SK-N-SH (cell line): Measurements from ENCODE around the gene CISH. TPM values are rescaled to one million over a fixed set of nuclear protein-coding genes. Genes with fewer than 3 reads are reported as not detected.

Experiments
- CTCF ChIA-PET: fragments of 300-600, 350-600 bp; formaldehyde crosslinking; extraction: SDS; loops from one replicate; lab custom pipeline; 2021; lab: Yijun Ruan, JAX
- POLR2A ChIA-PET: fragments of 350-600 bp; sonication (Branson Sonifier 250); formaldehyde crosslinking; extraction: SDS; loops from one replicate; lab custom pipeline; 2020; ENCODE audit warnings: antibody characterized with exemption, inconsistent platforms; lab: Yijun Ruan, JAX
- DNase-seq: peaks from one replicate; pipeline ENCODE4 v3.0.0; 2012
- H2AFZ ChIP-seq: fragments of 200-600 bp; sonication (generic); 2 replicates; pipeline ENCODE4 v1.8.1; 2016; ENCODE audit warnings: antibody characterized with exemption, mild to moderate bottlenecking, low read depth
- H3F3A ChIP-seq: fragments of 200-600 bp; sonication (generic); replicated peaks from 2 replicates; pipeline ENCODE3; 2016; ENCODE audit warnings: antibody characterized with exemption, mild to moderate bottlenecking; ENCODE audit not compliant: insufficient read depth
- H3K27ac ChIP-seq, 2 experiments: fragments of 200-500 bp in 1 of 2; fragments of 200-600 bp in 1 of 2; sonication (Bioruptor generic) in 1 of 2; sonication (generic), shearing (Covaris generic) in 1 of 2; 2 replicates each; pipeline versions ENCODE4 v1.5.1 to v1.6.1; 2014 to 2016; ENCODE audit warnings: low read depth in 2 of 2, inconsistent platforms in 1 of 2, low read length in 1 of 2, mild to moderate bottlenecking in 1 of 2, mixed read lengths in 1 of 2
- H3K27me3 ChIP-seq: fragments of 200-600 bp; sonication (generic), shearing (Covaris generic); 2 replicates; pipeline ENCODE4 v1.6.1; 2016; ENCODE audit warnings: mixed run types; ENCODE audit not compliant: insufficient read depth
- H3K36me3 ChIP-seq, 2 experiments: fragments of 200-500 bp in 1 of 2; fragments of 200-600 bp in 1 of 2; sonication (Bioruptor generic) in 1 of 2; sonication (generic) in 1 of 2; replicated peaks in 1 of 2; 2 replicates each; pipeline versions ENCODE3 to v1.5.1; 2014 to 2016; ENCODE audit warnings: low read length in 1 of 2, mild to moderate bottlenecking in 1 of 2; ENCODE audit not compliant: insufficient read depth in 2 of 2, control insufficient read depth in 1 of 2
- H3K4me1 ChIP-seq, 2 experiments: fragments of 200-500 bp in 1 of 2; fragments of 200-600 bp in 1 of 2; sonication (Bioruptor generic) in 1 of 2; sonication (generic), shearing (Covaris generic) in 1 of 2; 2 replicates each; pipeline versions ENCODE4 v1.5.1 to v1.6.1; 2014 to 2016; ENCODE audit warnings: low read depth in 1 of 2, low read length in 1 of 2, mixed run types in 1 of 2; ENCODE audit not compliant: insufficient read depth in 2 of 2, control insufficient read depth in 1 of 2
- H3K4me2 ChIP-seq: fragments of 200-600 bp; sonication (generic), shearing (Covaris generic); 2 replicates; pipeline ENCODE4 v1.6.1; 2017; ENCODE audit warnings: mixed run types
- H3K4me3 ChIP-seq, 2 experiments: fragments of 200-500 bp in 1 of 2; fragments of 200-600 bp in 1 of 2; sonication (Bioruptor generic) in 1 of 2; sonication (generic), shearing (Covaris generic) in 1 of 2; 2 replicates each; pipeline versions ENCODE4 v1.5.1 to v1.8.1; 2014 to 2016; ENCODE audit warnings: low read depth in 2 of 2, inconsistent platforms in 1 of 2, low read length in 1 of 2, mild to moderate bottlenecking in 1 of 2, mixed read lengths in 1 of 2, moderate library complexity in 1 of 2
- H3K79me2 ChIP-seq: fragments of 200-600 bp; sonication (generic); 2 replicates; pipeline ENCODE4 v1.8.1; 2017; ENCODE audit warnings: mild to moderate bottlenecking; ENCODE audit not compliant: insufficient read depth
- H3K9ac ChIP-seq: fragments of 200-600 bp; sonication (generic); 2 replicates; pipeline ENCODE4 v1.6.1; 2017; ENCODE audit warnings: mixed run types
- H3K9me2 ChIP-seq: fragments of 200-600 bp; sonication (generic); 2 replicates; pipeline ENCODE4 v1.6.1; 2017; ENCODE audit warnings: mixed run types
- H3K9me3 ChIP-seq: fragments of 200-600 bp; sonication (generic); 2 replicates; pipeline ENCODE4 v1.6.1; 2017; ENCODE audit warnings: mixed run types, mild to moderate bottlenecking, moderate library complexity
- H4K20me1 ChIP-seq: fragments of 200-600 bp; sonication (generic); 2 replicates; pipeline ENCODE4 v1.6.1; 2017; ENCODE audit warnings: mild to moderate bottlenecking, mixed run types; ENCODE audit not compliant: insufficient read depth
- CHD2 ChIP-seq: fragments of 150-350 bp; IDR thresholded peaks from 2 replicates; pipeline ENCODE4 v1.6.1; 2018; ENCODE audit warnings: low read length; ENCODE audit not compliant: partially characterized antibody
- ELF1 ChIP-seq: IDR thresholded peaks from 2 replicates; pipeline ENCODE4 v1.4.0; 2012
- EZH2phosphoT487 ChIP-seq: fragments of 200-600 bp; sonication (generic); IDR thresholded peaks from 2 replicates; pipeline ENCODE4 v1.6.1; 2017; ENCODE audit warnings: low read depth, mixed run types, mild to moderate bottlenecking, antibody characterized with exemption, moderate library complexity, borderline replicate concordance
- FOSL2 ChIP-seq: IDR thresholded peaks from 2 replicates; pipeline ENCODE4 v1.4.0; 2012; ENCODE audit warnings: low read depth, mild to moderate bottlenecking, moderate library complexity, borderline replicate concordance
- FOXM1 ChIP-seq: IDR thresholded peaks from 2 replicates; pipeline ENCODE4 v1.4.0; 2012; ENCODE audit warnings: low read depth, mild to moderate bottlenecking
- GABPA ChIP-seq: IDR thresholded peaks from 2 replicates; pipeline ENCODE4 v1.4.0; 2012; ENCODE audit warnings: low read depth, mild to moderate bottlenecking
- GATA2 ChIP-seq: sonication (generic); formaldehyde crosslinking; IDR thresholded peaks from 2 replicates; pipeline ENCODE4 v1.5.0; 2020; ENCODE audit warnings: mild to moderate bottlenecking, missing genetic modification reagents
- JUND ChIP-seq: IDR thresholded peaks from 2 replicates; pipeline ENCODE4 v1.4.0; 2012
- MXI1 ChIP-seq: IDR thresholded peaks from 2 replicates; pipeline ENCODE4 v1.6.1; 2012; ENCODE audit warnings: mild to moderate bottlenecking, low read depth, low read length, improper control_type of control experiment
- NRF1 ChIP-seq: IDR thresholded peaks from 2 replicates; pipeline ENCODE4 v1.6.1; 2012; ENCODE audit warnings: low read depth, mild to moderate bottlenecking, low read length
- RCOR1 ChIP-seq: fragments of 150-350 bp; IDR thresholded peaks from 2 replicates; pipeline ENCODE4 v1.6.1; 2017; ENCODE audit warnings: antibody characterized with exemption, low read length
- RFX5 ChIP-seq: IDR thresholded peaks from 2 replicates; pipeline ENCODE4 v1.6.1; 2012; ENCODE audit warnings: mild to moderate bottlenecking, improper control_type of control experiment, low read length
- SIN3A ChIP-seq: IDR thresholded peaks from 2 replicates; pipeline ENCODE4 v1.6.1; 2012; ENCODE audit warnings: low read depth, mild to moderate bottlenecking, low read length, moderate library complexity, borderline replicate concordance
- TAF1 ChIP-seq: IDR thresholded peaks from 2 replicates; pipeline ENCODE4 v1.6.1; 2012; ENCODE audit warnings: low read depth, mild to moderate bottlenecking, low read length, moderate library complexity, borderline replicate concordance
- WGBS: methylation state at CpG from one replicate; pipeline ENCODE4 v1.1.6; 2017; ENCODE audit warnings: low lambda C conversion rate; 5-methylcytosine and 5-hydroxymethylcytosine counted together
- polyA plus RNA-seq, 3 experiments: library from polyadenylated mRNA; depleted of rRNA; stranded (reverse); fragments of >200 nt; gene quantifications; 2 replicates each; pipeline ENCODE4 v1.2.3, GENCODE V29; 2012
- TF ChIP-seq, protein P1 (sequence below): fragments of 150-350 bp; IDR thresholded peaks from 2 replicates; pipeline ENCODE4 v1.6.1; 2017; ENCODE audit warnings: antibody characterized with exemption, low read length, low read depth, borderline replicate concordance
- TF ChIP-seq, protein P2 (sequence below): IDR thresholded peaks from 2 replicates; pipeline ENCODE4 v1.6.1; 2012; ENCODE audit warnings: mild to moderate bottlenecking, low read depth, low read length, moderate library complexity
- TF ChIP-seq, protein P3 (sequence below): IDR thresholded peaks from 2 replicates; pipeline ENCODE4 v1.4.0; 2012; ENCODE audit warnings: low read depth, borderline replicate concordance
- TF ChIP-seq, protein P4 (sequence below): fragments of 200-600 bp; sonication (generic); IDR thresholded peaks from 2 replicates; pipeline ENCODE4 v1.6.1; 2017; ENCODE audit warnings: antibody characterized with exemption, mild to moderate bottlenecking, moderate library complexity
- TF ChIP-seq, protein P5 (sequence below): IDR thresholded peaks from 2 replicates; pipeline ENCODE4 v1.4.0; 2012; ENCODE audit warnings: low read depth

Gene CISH
- polyA plus RNA-seq, 1 of the 3 experiments (the other 2 are of a cell fraction) = 2.6 TPM

DNA sequence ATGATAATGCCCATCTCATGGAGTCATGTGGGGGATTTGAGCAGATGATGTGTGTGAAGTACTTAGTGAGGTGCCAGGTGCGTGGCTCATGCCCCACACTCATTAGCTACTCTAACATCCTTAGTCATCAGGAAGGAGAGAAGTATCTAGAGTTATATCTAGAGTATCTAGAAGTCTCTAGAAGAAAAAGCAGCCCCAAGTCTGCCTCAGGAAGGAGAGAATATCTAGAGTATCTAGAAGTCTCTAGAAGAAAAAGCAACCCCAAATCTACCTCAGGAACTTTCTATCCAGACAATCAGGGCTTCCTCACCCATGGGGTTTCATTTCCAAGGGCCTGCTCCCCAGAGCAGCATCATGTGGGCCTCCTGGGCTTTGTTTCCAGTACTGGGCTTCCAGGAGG, 38.4 kb upstream of the CISH start:
- Histone ChIP-seq H3K36me3 (no peaks in the 10 kb centered on the region), H3F3A (no peaks in the 10 kb centered on the region), H4K20me1 (no peaks in the 10 kb centered on the region), H3K4me2 (no peak overlapping the region), H3K9me3 (no peaks in the 10 kb centered on the region), H3K27ac (no peak overlapping the region), H3K27me3 (no peaks in the 10 kb centered on the region), H3K9ac (no peak overlapping the region)
- no peak for DNase-seq
- POLR2A ChIA-PET = no interaction called here
- TF ChIP-seq RFX5 = no peak
- TF ChIP-seq, protein P1, sequence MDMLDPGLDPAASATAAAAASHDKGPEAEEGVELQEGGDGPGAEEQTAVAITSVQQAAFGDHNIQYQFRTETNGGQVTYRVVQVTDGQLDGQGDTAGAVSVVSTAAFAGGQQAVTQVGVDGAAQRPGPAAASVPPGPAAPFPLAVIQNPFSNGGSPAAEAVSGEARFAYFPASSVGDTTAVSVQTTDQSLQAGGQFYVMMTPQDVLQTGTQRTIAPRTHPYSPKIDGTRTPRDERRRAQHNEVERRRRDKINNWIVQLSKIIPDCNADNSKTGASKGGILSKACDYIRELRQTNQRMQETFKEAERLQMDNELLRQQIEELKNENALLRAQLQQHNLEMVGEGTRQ = no peak
- TF ChIP-seq RCOR1 = no peak
- TF ChIP-seq, protein P2, sequence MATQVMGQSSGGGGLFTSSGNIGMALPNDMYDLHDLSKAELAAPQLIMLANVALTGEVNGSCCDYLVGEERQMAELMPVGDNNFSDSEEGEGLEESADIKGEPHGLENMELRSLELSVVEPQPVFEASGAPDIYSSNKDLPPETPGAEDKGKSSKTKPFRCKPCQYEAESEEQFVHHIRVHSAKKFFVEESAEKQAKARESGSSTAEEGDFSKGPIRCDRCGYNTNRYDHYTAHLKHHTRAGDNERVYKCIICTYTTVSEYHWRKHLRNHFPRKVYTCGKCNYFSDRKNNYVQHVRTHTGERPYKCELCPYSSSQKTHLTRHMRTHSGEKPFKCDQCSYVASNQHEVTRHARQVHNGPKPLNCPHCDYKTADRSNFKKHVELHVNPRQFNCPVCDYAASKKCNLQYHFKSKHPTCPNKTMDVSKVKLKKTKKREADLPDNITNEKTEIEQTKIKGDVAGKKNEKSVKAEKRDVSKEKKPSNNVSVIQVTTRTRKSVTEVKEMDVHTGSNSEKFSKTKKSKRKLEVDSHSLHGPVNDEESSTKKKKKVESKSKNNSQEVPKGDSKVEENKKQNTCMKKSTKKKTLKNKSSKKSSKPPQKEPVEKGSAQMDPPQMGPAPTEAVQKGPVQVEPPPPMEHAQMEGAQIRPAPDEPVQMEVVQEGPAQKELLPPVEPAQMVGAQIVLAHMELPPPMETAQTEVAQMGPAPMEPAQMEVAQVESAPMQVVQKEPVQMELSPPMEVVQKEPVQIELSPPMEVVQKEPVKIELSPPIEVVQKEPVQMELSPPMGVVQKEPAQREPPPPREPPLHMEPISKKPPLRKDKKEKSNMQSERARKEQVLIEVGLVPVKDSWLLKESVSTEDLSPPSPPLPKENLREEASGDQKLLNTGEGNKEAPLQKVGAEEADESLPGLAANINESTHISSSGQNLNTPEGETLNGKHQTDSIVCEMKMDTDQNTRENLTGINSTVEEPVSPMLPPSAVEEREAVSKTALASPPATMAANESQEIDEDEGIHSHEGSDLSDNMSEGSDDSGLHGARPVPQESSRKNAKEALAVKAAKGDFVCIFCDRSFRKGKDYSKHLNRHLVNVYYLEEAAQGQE = no peak
- TF ChIP-seq JUND = no peak
- no peak for TF ChIP-seq MXI1
- TF ChIP-seq GATA2 (CRISPR knock-in tag) = no peak
- TF ChIP-seq, protein P3, sequence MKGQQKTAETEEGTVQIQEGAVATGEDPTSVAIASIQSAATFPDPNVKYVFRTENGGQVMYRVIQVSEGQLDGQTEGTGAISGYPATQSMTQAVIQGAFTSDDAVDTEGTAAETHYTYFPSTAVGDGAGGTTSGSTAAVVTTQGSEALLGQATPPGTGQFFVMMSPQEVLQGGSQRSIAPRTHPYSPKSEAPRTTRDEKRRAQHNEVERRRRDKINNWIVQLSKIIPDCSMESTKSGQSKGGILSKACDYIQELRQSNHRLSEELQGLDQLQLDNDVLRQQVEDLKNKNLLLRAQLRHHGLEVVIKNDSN = no peak
- TF ChIP-seq TAF1 = no peak
- TF ChIP-seq EZH2phosphoT487 = no peak
- TF ChIP-seq ELF1 = no peak
- TF ChIP-seq, protein P4, sequence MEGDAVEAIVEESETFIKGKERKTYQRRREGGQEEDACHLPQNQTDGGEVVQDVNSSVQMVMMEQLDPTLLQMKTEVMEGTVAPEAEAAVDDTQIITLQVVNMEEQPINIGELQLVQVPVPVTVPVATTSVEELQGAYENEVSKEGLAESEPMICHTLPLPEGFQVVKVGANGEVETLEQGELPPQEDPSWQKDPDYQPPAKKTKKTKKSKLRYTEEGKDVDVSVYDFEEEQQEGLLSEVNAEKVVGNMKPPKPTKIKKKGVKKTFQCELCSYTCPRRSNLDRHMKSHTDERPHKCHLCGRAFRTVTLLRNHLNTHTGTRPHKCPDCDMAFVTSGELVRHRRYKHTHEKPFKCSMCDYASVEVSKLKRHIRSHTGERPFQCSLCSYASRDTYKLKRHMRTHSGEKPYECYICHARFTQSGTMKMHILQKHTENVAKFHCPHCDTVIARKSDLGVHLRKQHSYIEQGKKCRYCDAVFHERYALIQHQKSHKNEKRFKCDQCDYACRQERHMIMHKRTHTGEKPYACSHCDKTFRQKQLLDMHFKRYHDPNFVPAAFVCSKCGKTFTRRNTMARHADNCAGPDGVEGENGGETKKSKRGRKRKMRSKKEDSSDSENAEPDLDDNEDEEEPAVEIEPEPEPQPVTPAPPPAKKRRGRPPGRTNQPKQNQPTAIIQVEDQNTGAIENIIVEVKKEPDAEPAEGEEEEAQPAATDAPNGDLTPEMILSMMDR = no peak
- TF ChIP-seq FOXM1 = no peak
- TF ChIP-seq CHD2 = no peak
- TF ChIP-seq, protein P5, sequence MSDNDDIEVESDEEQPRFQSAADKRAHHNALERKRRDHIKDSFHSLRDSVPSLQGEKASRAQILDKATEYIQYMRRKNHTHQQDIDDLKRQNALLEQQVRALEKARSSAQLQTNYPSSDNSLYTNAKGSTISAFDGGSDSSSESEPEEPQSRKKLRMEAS = no peak
- TF ChIP-seq NRF1 = no peak
- TF ChIP-seq FOSL2 = no peak
- TF ChIP-seq GABPA = no peak
- no peak for TF ChIP-seq SIN3A
- TF ChIP-seq, all 33 proteins: peak for 0
- H3K4me3 ChIP-seq = no peak overlapping the region
- 83% methylated on average over 1 of the region's 1 CpG for WGBS
- peaks cover 0 to 26% of the 10 kb centered on the region in 2 experiments; a peak in 1 of 4 replicates for H3K4me1 ChIP-seq
- H3K9me2 ChIP-seq = no peaks in the 10 kb centered on the region
- no peak overlapping the region for H2AFZ ChIP-seq
- H3K79me2 ChIP-seq = no peaks in the 10 kb centered on the region
- CTCF ChIA-PET = interaction anchor here (0.6 to 13.2 kb wide), 7 partner anchors 9 to 554 kb away, joined by 3 to 171 read pairs (median 3); partner anchors contain the start of genes CISH and MAPKAPK3
